H9 (cell line): ENCODE measurements around the gene GNPDA2. TPM values are rescaled to one million over a fixed set of nuclear protein-coding genes. Genes with fewer than 3 reads are reported as not detected.

Source experiments
- DNase-seq: peaks from one replicate; pipeline ENCODE4 v3.0.0-alpha.2; 2017
- H2AFZ ChIP-seq: one replicate; pipeline ENCODE4 v1.6.1; 2013; ENCODE audit warnings: mild to moderate bottlenecking, low read length, control low read depth, moderate library complexity
- H2AK5ac ChIP-seq: 2 replicates; pipeline ENCODE4 v1.6.1; 2013; ENCODE audit warnings: low read length, control low read depth, mixed read lengths; ENCODE audit not compliant: insufficient read length
- H2BK120ac ChIP-seq: one replicate; pipeline ENCODE4 v1.6.1; 2013; ENCODE audit warnings: low read depth, mild to moderate bottlenecking, low read length, control low read depth, inconsistent platforms; ENCODE audit not compliant: poor library complexity, severe bottlenecking
- H2BK12ac ChIP-seq: 2 replicates; pipeline ENCODE4 v1.6.1; 2013; ENCODE audit warnings: low read length, control low read depth, mixed read lengths, low read depth; ENCODE audit not compliant: insufficient read length
- H2BK15ac ChIP-seq: 2 replicates; pipeline ENCODE4 v1.6.1; 2013; ENCODE audit warnings: low read depth, low read length, control low read depth
- H2BK20ac ChIP-seq: one replicate; pipeline ENCODE4 v1.6.1; 2013; ENCODE audit warnings: low read depth, mild to moderate bottlenecking, low read length, control low read depth, inconsistent platforms; ENCODE audit not compliant: poor library complexity, severe bottlenecking
- H2BK5ac ChIP-seq: 2 replicates; pipeline ENCODE4 v1.6.1; 2013; ENCODE audit warnings: low read length, control low read depth, mixed read lengths; ENCODE audit not compliant: insufficient read length
- H3K14ac ChIP-seq: 2 replicates; pipeline ENCODE4 v1.6.1; 2013; ENCODE audit warnings: low read length, control low read depth; ENCODE audit not compliant: insufficient read depth
- H3K18ac ChIP-seq: 2 replicates; pipeline ENCODE4 v1.6.1; 2013; ENCODE audit warnings: low read depth, mild to moderate bottlenecking, mixed read lengths, low read length, control low read depth; ENCODE audit not compliant: insufficient read length
- H3K23ac ChIP-seq: 2 replicates; pipeline ENCODE4 v1.6.1; 2013; ENCODE audit warnings: low read length, control low read depth, mixed read lengths, low read depth; ENCODE audit not compliant: insufficient read length
- H3K23me2 ChIP-seq: 2 replicates; pipeline ENCODE4 v1.6.1; 2013; ENCODE audit warnings: low read depth, mild to moderate bottlenecking, mixed read lengths, low read length, control low read depth; ENCODE audit not compliant: insufficient read length, poor library complexity, severe bottlenecking
- H3K27ac ChIP-seq: 2 replicates; pipeline ENCODE4 v1.5.1; 2013; ENCODE audit warnings: low read length, control low read depth, mixed read lengths, low read depth; ENCODE audit not compliant: insufficient read length
- H3K27me3 ChIP-seq: 2 replicates; pipeline ENCODE4 v1.6.1; 2013; ENCODE audit warnings: low read length, control low read depth, inconsistent platforms; ENCODE audit not compliant: insufficient read depth
- H3K4ac ChIP-seq: 2 replicates; pipeline ENCODE4 v1.6.1; 2013; ENCODE audit warnings: low read depth, mild to moderate bottlenecking, control low read depth, inconsistent platforms, low read length, moderate library complexity
- H3K4me1 ChIP-seq: 2 replicates; pipeline ENCODE4 v1.6.1; 2013; ENCODE audit warnings: low read length, control low read depth, inconsistent platforms; ENCODE audit not compliant: insufficient read depth
- H3K4me2 ChIP-seq: 2 replicates; pipeline ENCODE4 v1.6.1; 2013; ENCODE audit warnings: low read length, control low read depth, mixed read lengths; ENCODE audit not compliant: insufficient read length, insufficient read depth
- H3K56ac ChIP-seq: 2 replicates; pipeline ENCODE4 v1.6.1; 2013; ENCODE audit warnings: low read depth, mild to moderate bottlenecking, mixed read lengths, low read length, control low read depth; ENCODE audit not compliant: insufficient read length
- H3K79me1 ChIP-seq: 2 replicates; pipeline ENCODE4 v1.6.1; 2013; ENCODE audit warnings: low read depth, mild to moderate bottlenecking, moderate library complexity, low read length, control low read depth, inconsistent platforms; ENCODE audit not compliant: insufficient read depth, poor library complexity, severe bottlenecking
- H3K79me2 ChIP-seq: 2 replicates; pipeline ENCODE4 v1.6.1; 2013; ENCODE audit warnings: low read length, control low read depth, inconsistent platforms; ENCODE audit not compliant: insufficient read depth
- H3K9ac ChIP-seq: 2 replicates; pipeline ENCODE4 v1.6.1; 2013; ENCODE audit warnings: low read length, control low read depth, mixed read lengths; ENCODE audit not compliant: insufficient read length; ENCODE audit errors: extremely low read depth
- H3K9me3 ChIP-seq: one replicate; pipeline ENCODE4 v1.6.1; 2013; ENCODE audit warnings: low read depth, low read length, inconsistent platforms; ENCODE audit not compliant: control insufficient read depth
- H3T11ph ChIP-seq: one replicate; pipeline ENCODE4 v1.6.1; 2013; ENCODE audit warnings: mild to moderate bottlenecking, low read length, control low read depth, inconsistent platforms
- H4K20me1 ChIP-seq: one replicate; pipeline ENCODE4 v1.6.1; 2013; ENCODE audit not compliant: control insufficient read depth, insufficient read length, insufficient read depth
- H4K5ac ChIP-seq: 2 replicates; pipeline ENCODE4 v1.6.1; 2013; ENCODE audit warnings: low read depth, mild to moderate bottlenecking, mixed read lengths, low read length, control low read depth; ENCODE audit not compliant: insufficient read length
- H4K8ac ChIP-seq: replicated peaks from 2 replicates; pipeline ENCODE4 v1.6.1; 2013; ENCODE audit warnings: low read length, control low read depth, mixed read lengths, low read depth; ENCODE audit not compliant: insufficient read length
- H4K91ac ChIP-seq: 2 replicates; pipeline ENCODE4 v1.6.1; 2013; ENCODE audit warnings: low read depth, mild to moderate bottlenecking, moderate library complexity, mixed read lengths, low read length, control low read depth; ENCODE audit not compliant: insufficient read length
- H3K27ac Mint-ChIP-seq, 3 experiments: 2 replicates in 2 of 3; 3 replicates in 1 of 3; pipeline ENCODE4 v1.8.0; 2020 to 2021; ENCODE audit warnings: mixed read lengths in 3 of 3, mild to moderate bottlenecking in 1 of 3, moderate library complexity in 1 of 3
- H3K27me3 Mint-ChIP-seq: 2 replicates; pipeline ENCODE4 v1.8.0; 2021; ENCODE audit warnings: low read depth, mild to moderate bottlenecking, moderate library complexity, mixed read lengths
- H3K36me3 Mint-ChIP-seq, 3 experiments: 2 replicates in 2 of 3; 3 replicates in 1 of 3; pipeline ENCODE4 v1.8.0; 2020 to 2021; ENCODE audit warnings: low read depth in 3 of 3, mixed read lengths in 3 of 3; ENCODE audit not compliant: insufficient read depth in 1 of 3
- H3K4me1 Mint-ChIP-seq, 2 experiments: 2 replicates each; pipeline ENCODE4 v1.8.0; 2020; ENCODE audit warnings: mixed read lengths in 2 of 2
- H3K4me3 Mint-ChIP-seq, 2 experiments: 2 replicates in 1 of 2; 3 replicates in 1 of 2; pipeline ENCODE4 v1.8.0; 2020 to 2021; ENCODE audit warnings: mild to moderate bottlenecking in 2 of 2, mixed read lengths in 2 of 2, moderate library complexity in 1 of 2
- H3K9me3 Mint-ChIP-seq, 2 experiments: 2 replicates in 1 of 2; 3 replicates in 1 of 2; pipeline ENCODE4 v1.8.0; 2020; ENCODE audit warnings: mild to moderate bottlenecking in 2 of 2, mixed read lengths in 2 of 2, moderate library complexity in 1 of 2
- WGBS: extraction: QIAGEN DNeasy Blood & Tissue Kit; methylation state at CpG from one replicate; pipeline ENCODE4 v1.1.7; 2013; ENCODE audit warnings: missing lambda C conversion rate, low lambda C conversion rate, mixed read lengths; ENCODE audit not compliant: insufficient read length; ENCODE audit errors: extremely low coverage; 5-methylcytosine and 5-hydroxymethylcytosine counted together
- total RNA-seq: library from RNA; stranded (reverse); gene quantifications from 2 replicates; pipeline ENCODE4 v1.2.1, GENCODE V29; 2021
- TF ChIP-seq, protein P1 (sequence below): fragments of 200-600 bp; sonication (generic); conservative IDR thresholded peaks from 3 replicates; pipeline ENCODE4 v1.8.0; 2021; ENCODE audit warnings: antibody characterized with exemption, mild to moderate bottlenecking

GNPDA2 gene
- total RNA-seq, 1 experiment from 2014 or later, result 4.8 TPM

DNA sequence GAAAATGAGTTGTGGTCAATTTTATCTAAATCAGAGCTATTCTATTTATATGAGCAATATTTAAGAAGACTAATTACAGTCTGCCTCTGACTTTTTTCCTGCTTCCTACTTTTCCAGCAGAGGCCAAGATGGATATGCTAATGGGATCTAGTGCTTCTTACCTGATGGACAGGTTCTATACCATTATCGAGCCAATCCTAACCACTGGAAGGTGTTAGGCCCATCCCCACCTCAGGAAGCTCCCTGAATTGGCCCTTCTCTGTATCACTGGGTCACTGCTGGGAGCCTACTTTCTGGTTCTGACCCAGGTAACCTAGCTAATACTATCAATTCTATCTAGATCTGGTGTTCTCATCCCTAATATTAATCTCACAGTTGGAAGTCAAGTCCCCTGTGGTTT, 74.4 kb downstream of the GNPDA2 start:
- H3K36me3 Mint-ChIP-seq, result no peaks in the 10 kb centered on the region
- WGBS, result no CpG with 5 or more reads among the region's 1 CpG
- H2BK12ac ChIP-seq, result no peak overlapping the region
- no peak overlapping the region for H4K8ac ChIP-seq
- DNase-seq, result no peak
- no peak overlapping the region for H2BK15ac ChIP-seq
- H3K27ac ChIP-seq, result no peak overlapping the region
- H3K18ac ChIP-seq, result no peak overlapping the region
- no peaks in the 10 kb centered on the region for H3K9me3 Mint-ChIP-seq
- H4K5ac ChIP-seq, result no peak overlapping the region
- no peaks in the 10 kb centered on the region for H4K20me1 ChIP-seq
- H3K4me3 Mint-ChIP-seq, result no peak overlapping the region
- H3K4ac ChIP-seq, result no peak overlapping the region
- H3K4me1 Mint-ChIP-seq, result no peaks in the 10 kb centered on the region
- H2BK120ac ChIP-seq, result no peak overlapping the region
- no peak overlapping the region for H3T11ph ChIP-seq
- no peak overlapping the region for H3K9ac ChIP-seq
- no peak overlapping the region; a peak in 1 of 7 replicates for H3K27ac Mint-ChIP-seq
- no peak overlapping the region for H3K14ac ChIP-seq
- H3K27me3 ChIP-seq, result no peaks in the 10 kb centered on the region
- H3K79me2 ChIP-seq, result no peaks in the 10 kb centered on the region
- H4K91ac ChIP-seq, result no peak overlapping the region
- H2AK5ac ChIP-seq, result no peak overlapping the region
- no peak overlapping the region for H3K23ac ChIP-seq
- TF ChIP-seq, protein P1, sequence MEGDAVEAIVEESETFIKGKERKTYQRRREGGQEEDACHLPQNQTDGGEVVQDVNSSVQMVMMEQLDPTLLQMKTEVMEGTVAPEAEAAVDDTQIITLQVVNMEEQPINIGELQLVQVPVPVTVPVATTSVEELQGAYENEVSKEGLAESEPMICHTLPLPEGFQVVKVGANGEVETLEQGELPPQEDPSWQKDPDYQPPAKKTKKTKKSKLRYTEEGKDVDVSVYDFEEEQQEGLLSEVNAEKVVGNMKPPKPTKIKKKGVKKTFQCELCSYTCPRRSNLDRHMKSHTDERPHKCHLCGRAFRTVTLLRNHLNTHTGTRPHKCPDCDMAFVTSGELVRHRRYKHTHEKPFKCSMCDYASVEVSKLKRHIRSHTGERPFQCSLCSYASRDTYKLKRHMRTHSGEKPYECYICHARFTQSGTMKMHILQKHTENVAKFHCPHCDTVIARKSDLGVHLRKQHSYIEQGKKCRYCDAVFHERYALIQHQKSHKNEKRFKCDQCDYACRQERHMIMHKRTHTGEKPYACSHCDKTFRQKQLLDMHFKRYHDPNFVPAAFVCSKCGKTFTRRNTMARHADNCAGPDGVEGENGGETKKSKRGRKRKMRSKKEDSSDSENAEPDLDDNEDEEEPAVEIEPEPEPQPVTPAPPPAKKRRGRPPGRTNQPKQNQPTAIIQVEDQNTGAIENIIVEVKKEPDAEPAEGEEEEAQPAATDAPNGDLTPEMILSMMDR, result no peak
- H3K4me2 ChIP-seq, result no peak overlapping the region
- peaks cover 1% of the 10 kb centered on the region for H3K27me3 Mint-ChIP-seq
- no peaks in the 10 kb centered on the region for H3K4me1 ChIP-seq
- H3K23me2 ChIP-seq, result no peaks in the 10 kb centered on the region
- no peak overlapping the region for H2BK5ac ChIP-seq
- H3K79me1 ChIP-seq, result no peaks in the 10 kb centered on the region
- H2AFZ ChIP-seq, result no peak overlapping the region
- H2BK20ac ChIP-seq, result no peak overlapping the region
- H3K9me3 ChIP-seq, result no peaks in the 10 kb centered on the region
- H3K56ac ChIP-seq, result no peak overlapping the region

Other genes with a start within 250 kb of the GNPDA2 start
- gene YIPF7, start 74.9 kb downstream of the GNPDA2 start, total RNA-seq, result not detected in 2 replicates
- gene GUF1, start 48.1 kb downstream of the GNPDA2 start, total RNA-seq, result 35.4 and 38.6 TPM in 2 replicates